Right forelimb (tissue), 1 donor: ENCODE measurements around the gene GOT1.

Experiments used
- DNase-seq: peaks from one replicate; pipeline ENCODE4 v3.0.0-alpha.2; 2018

Gene GOT1

DNA sequence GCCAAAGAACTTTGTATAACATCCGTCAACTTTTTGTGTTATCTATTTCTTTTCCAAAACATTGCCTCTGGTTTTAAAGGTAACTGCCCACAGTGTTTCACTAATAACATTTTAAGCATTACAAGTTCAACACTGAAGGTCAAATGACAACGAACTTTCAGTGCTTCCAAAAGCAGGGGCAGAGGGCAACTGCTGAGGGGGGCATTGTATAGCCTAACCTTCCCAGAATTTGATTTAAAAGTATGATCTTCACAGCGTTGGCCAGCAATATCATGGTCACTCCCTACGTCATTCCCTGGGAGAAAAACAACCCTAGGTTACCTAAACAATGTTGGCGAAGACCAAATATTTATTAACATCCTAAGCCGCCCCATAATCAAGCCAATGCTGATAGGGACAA is 2.5 kb upstream of the GOT1 start:
- DNase-seq, result no peak

DNA sequence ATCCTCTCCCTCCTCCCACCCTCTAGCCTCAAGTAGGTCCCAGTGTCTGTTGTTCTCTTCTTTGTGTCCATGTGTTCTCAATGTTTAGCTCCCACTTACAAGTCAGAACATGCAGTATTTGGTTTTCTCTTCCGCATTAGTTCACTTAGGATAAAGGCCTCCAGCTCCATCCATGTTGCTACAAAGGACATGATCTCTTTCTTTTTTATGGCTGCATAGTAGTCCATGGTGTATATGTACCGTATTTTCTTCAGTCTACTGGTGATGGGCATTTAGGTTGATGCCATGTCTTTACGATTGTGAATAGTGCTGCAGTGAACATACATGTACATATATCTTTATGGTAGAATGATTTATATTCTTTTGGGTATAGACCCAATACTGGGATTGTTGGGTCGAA is 1.6 kb upstream of the GOT1 start:
- no peak for DNase-seq

DNA sequence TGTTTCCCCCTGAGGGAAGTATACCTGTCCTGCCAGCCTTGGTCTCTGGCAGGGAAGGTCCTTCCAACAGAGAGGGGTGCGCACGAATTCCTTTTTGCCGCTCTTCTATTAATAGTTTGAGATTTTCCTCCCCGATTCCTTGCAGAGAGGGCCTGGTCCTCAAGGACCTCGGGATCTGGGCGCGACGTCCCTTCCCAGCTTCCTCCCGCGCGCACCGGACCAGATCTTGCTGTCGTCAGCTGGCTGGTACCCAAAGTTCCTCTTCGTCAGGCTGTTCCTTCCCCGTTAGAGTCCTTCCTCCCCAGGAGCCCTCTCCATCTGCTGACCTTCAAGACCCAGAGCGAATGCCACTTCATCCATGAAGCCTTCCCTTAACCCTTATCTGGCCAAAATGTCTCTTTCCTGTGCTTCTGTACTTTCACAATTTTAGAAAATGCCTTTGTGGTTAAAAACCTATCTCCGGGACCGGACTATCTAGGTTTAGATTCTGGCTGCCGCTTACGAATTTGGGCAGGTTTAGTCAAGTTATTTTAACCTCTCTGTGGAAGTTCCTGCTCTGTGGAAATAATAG is 851 bp upstream of the GOT1 start:
- no peak for DNase-seq

DNA sequence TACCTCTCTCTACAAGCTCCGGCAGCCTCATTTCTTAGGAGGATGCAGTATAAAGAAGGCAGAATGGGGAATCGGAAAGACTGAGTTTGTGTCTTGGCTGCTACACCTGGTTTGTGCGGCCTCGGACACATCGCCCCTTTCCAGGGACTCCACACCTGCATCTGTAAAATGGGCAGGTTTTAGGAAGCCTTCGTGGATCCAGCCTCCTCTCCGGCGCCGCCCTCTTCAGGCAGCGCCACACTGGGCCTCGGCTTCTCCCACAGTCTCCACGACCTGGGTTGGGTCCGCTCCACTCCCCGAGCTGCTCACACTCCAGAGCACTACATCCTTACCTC is 341 bp downstream of the GOT1 start:
- no peak for DNase-seq

DNA sequence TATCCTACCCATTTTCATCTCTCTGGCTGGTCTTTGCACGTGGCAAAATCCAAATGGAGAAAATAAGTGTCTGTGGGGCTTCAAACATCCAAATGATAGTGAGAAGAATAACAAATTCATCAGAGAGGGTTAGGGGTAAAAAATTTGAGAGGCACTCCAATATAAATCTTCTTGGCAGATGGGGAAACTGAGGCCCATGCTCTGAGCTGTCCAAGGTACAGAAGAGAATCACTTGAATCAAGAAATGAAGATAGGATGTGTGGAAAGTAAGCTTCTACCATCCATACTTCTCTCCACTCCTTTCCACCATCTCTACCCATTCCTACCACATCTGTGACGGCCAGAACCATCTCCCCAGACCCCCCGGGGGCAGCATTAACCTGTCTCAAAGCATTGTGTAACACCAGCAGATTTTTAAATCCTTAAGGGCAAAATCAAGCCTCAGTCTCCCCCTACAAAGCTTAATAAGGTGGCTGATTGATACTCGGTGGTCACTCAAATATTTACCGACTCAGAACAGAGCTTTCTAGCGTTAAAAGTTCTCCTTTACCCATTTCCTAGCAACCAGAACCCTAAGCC is 818 bp downstream of the GOT1 start:
- DNase-seq, result no peak

GRCh38 chr10:99427566-99428190 is 2.7 kb downstream of the GOT1 start:
- DNase-seq, result no peak

GRCh38 chr10:99426689-99427088 is 3.7 kb downstream of the GOT1 start:
- DNase-seq, result no peak

DNA sequence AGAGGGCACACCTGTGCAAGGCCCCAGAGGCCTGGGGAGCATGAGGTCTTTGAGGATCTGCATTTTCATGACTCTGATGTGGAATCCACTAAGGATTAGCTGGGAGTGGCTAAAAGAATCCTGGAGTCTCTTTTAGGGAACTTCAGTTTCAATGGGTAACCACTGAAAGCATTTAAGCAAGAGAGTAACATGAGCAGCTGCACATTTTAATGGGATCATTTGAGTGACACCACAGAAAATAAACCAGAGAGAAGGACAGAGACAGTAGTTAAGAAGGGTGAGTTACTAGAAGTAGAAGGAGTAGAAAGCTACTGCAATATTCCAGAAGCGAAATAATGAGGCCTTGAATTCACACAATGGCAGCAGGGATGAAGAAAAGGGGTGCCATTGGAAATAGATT is 5.2 kb downstream of the GOT1 start:
- no peak for DNase-seq

DNA sequence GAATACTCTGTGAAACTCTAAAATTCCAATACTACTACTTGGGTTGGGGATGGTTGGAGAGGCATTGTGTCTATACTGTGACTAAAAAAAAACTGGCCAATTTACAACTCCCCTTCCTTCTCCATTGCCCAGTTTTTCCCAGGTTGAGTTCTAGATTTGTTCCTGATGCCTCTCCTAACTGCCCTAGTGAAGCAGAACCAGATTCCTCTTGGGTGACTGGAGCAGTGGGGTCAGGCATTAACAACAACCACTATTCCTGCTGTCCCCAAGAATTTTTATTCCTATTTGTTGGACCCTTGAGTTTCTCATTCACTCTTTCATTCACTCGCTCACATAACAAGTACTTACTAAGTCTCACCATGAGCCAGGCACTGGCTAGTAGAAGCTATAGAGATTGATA is 5.8 kb downstream of the GOT1 start:
- DNase-seq, result no peak

GRCh38 chr10:99422529-99423096 is 7.8 kb downstream of the GOT1 start:
- no peak for DNase-seq

DNA sequence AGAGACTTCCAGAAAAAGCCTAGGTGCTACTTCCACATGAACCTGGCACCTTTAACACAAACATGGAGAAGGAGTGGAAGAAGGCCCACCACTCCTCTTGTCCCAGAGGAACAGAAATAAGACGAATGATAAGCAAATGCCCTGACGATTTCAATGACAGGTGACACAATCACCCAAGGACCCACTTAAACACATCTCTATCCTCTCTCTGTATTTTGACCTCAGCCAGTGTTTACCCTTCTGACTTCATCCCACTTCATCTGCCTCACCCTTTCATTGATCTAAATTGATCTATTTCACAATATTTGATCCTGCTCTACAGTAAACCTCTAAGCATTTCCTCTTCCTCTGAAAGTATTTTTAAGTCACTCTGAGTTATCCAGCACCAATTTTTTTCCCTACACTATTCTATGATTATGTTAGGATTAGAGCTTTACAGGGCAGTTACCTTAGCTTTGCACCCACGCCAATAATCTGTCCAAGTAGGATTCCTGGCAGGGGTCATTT is 9.1 kb downstream of the GOT1 start:
- no peak for DNase-seq

DNA sequence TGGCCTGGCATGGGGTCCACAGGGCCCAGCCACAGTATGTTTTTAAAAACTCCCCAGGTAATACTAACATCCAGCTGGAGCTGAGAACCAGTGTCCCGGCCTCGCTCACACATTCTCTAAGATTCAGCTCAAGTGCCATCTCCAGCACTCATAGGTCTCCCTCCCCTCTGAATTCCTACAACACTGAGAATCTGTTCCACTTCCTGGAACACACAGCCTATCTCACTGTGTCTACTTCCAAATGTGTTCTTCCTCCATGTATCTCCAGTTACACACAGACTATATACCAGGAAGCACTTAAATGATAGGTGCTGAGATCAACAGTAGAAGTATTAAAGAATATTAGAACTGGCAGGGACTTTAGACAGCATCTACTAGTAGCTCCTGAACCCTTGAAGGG is 10.7 kb downstream of the GOT1 start:
- no peak for DNase-seq

DNA sequence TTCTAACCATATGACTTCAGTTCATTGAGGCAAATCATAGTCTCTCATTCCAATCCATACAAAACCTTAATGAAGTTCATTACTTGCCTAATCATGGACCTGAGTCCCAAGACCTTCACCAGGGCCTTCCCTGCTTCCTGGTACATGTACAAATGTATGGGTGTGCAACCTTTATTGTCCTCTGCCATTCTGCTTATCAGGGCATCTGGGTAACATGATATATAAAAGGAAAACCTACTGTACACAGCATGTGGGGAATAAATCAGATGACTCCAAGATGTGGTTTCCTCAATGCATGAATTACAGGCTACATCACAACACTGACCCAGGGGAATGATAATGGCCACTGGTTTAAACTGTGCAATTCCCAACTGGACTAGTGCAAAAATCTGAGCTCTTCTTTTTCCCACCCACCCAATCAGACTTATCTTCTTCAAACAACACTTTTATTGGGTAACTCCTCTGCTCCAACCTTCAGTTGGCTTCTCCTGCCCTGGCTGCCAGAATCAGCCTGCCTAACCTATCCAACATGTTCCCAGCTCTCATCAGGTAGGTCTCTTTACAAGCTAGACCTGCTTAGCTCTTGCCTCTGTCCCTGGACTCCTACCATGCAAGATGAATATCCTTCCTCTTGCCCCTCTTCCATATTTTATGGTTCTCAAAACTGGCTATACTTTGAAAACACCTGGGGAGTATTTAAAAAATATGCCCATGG is 11.4 kb downstream of the GOT1 start:
- no peak for DNase-seq

DNA sequence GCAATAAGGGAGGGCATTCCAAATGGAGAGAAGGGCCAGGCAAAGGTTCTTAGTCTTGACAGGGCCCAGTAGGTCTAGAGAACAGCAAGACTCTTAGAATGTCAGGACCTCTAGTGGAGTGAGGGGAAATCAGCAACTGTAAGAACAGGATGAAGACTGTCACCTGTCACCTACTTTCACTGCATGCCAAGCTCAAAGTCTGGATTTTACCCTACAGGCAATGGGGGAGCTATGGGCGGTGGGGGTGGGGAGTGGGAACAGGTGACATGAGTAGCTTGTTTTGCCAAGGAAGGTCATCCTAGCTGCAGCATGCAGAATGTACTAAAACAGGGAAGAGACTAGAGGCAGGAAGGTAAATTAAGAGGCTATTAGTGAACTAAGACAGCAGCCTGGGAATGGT is 18.3 kb downstream of the GOT1 start:
- DNase-seq, result no peak

DNA sequence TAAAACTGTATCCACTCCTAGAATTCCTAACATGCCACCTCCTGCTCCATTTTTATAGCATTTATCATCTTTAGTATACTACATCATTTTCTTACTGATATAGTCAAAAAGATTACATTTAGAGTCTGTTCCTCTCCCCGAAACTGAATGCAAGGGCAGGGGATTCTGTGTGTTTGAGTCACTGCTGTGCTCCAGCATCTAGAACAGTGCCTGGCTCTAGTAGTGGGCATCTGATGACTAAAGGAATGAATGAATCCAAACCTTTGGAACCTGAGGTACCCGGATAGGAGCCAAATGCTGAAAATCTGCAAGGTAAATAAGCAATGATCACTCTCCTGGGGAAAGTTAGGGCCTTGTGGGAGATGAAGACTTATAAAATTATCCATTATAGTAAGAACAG is 18.9 kb downstream of the GOT1 start:
- DNase-seq, result no peak

DNA sequence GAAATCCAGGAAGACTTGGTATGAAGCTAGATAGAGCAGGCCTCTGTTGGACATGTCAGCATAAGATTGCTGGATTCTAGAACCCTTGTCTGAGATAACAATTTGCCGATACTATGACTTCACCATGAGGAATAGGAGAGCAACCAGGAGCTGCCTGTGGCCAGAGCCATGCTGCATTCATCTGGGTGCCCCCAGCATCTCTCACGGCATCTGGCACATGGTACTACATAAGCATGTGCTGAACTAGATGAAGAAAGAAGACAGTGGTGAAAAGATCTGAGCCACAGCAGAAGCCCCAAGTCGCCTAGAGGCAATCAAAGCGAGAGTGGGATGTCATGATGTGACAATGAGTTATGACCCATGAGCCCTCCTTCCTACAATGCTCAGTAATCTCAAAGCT is 19.5 kb downstream of the GOT1 start:
- no peak for DNase-seq

DNA sequence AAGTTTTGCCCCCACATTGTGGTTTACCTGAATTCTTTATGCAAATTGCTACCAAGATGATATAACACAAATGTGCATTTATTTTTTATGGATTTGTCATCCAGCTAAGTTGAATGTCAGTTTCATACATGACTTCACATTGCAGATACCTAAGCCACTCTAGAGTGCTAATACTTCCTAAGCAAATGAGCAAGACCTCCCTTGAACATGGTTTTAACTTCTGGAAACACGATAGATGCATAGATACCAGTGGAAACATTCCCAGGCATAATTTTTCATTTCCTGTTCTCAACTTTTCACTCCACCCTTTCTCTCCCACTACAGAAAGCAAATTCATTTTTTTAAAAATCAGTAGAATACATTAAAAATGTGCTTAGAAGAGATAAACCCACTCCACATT is 20.3 kb downstream of the GOT1 start:
- no peak for DNase-seq

DNA sequence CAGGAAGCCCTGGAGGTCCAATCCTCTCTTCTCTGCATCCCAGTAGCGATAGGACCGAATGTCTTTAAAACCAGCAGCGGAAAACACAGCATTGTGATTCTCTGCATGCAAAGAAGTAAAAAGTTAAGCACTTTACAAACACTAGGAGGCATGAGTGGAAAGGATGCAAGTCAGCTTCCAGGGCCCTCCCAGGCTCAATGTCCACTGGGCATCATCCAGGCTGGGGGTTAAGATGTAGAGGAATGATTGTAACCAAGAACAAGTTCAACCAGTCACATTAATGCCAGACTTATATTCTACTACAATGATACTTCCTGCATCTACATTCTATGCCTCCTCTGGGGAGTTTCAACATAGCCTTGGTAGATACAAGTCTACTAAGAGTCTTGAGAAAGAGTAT is 24.3 kb downstream of the GOT1 start:
- no peak for DNase-seq

DNA sequence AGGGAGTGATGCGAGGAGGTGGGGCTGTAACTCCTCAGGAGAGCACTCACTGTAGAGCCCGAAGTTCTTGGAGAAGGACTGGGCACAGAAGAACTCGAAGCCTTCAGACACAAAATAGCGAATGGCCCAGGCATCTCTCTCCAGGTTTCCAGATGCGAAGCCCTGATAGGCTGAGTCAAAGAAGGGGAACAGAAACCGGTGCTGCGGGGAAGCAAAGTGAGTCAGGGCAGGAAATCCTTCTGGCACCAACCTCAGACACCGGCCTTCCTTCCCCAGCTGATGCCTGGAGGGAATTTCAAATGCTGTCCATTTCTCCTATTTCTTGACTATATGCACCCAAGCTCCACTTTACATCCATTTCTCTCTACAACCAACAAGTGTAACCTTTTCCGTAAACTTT is 26.8 kb downstream of the GOT1 start:
- DNase-seq, result no peak

- no peak for DNase-seq
Measured at GRCh38 chr10:99399664-99400063, 30.8 kb downstream of the GOT1 start.

GRCh38 chr10:99396471-99396870 is 34.0 kb downstream of the GOT1 start:
- DNase-seq, result no peak

GRCh38 chr10:99395750-99396445 is 34.5 kb downstream of the GOT1 start:
- no peak for DNase-seq

GRCh38 chr10:99394761-99395386 is 35.5 kb downstream of the GOT1 start:
- no peak for DNase-seq
